Measurements from ENCODE around the gene ARAP2.

GRCh38 chr4:36249610-36250009 is 5.3 kb upstream of the ARAP2 start:
- TF ChIP-seq CTCF (IDR thresholded peaks at IDR 0.05) (no peak), POLR2A (IDR thresholded peaks at IDR 0.05) (no peak), EP300 (IDR thresholded peaks at IDR 0.05) (no peak), POLR2AphosphoS5 (IDR thresholded peaks at IDR 0.05) (no peak)
